Cardiac fibroblast (primary cell): ENCODE data around the gene PARD3B.

ENCODE experiments used
- DNase-seq, 2 donors: peaks; one replicate each; pipeline versions ENCODE4 v3.0.0 to v3.0.0-alpha.2; 2010; ENCODE audit warnings: low read depth in 2 of 2
- H3K4me3 ChIP-seq, 2 donors: replicated peaks in 1 of 2; 1 replicate in 1 of 2; 2 replicates in 1 of 2; pipeline ENCODE4 v1.5.1; 2011; ENCODE audit warnings: low read depth in 2 of 2, low read length in 2 of 2, mild to moderate bottlenecking in 2 of 2, moderate library complexity in 1 of 2
- TF ChIP-seq, protein P1 (sequence below): IDR thresholded peaks from one replicate; pipeline ENCODE4 v1.5.1; 2011; ENCODE audit warnings: low read depth, mild to moderate bottlenecking, low read length, inconsistent platforms

The PARD3B gene

DNA sequence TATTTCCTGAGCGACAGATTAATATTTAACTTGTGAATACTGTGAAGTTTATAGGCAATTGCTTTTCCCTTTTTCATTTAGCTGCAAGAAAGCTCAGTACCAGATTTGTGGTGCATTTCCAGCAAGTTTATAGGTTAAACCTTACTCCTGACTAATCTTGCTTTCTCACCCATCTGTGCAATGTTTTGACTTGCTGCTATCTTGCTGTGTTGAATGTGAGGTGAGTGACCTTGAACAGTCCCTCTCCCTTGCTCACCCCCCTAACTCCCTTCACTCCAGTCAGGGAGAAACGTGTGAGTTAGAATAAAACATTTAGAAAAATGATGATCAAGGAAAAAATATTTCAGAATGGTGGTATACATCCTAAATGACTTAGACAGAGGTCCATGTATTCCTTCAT is 39.8 kb upstream of the PARD3B start:
- H3K4me3 ChIP-seq: no peak overlapping the region
- TF ChIP-seq, protein P1, sequence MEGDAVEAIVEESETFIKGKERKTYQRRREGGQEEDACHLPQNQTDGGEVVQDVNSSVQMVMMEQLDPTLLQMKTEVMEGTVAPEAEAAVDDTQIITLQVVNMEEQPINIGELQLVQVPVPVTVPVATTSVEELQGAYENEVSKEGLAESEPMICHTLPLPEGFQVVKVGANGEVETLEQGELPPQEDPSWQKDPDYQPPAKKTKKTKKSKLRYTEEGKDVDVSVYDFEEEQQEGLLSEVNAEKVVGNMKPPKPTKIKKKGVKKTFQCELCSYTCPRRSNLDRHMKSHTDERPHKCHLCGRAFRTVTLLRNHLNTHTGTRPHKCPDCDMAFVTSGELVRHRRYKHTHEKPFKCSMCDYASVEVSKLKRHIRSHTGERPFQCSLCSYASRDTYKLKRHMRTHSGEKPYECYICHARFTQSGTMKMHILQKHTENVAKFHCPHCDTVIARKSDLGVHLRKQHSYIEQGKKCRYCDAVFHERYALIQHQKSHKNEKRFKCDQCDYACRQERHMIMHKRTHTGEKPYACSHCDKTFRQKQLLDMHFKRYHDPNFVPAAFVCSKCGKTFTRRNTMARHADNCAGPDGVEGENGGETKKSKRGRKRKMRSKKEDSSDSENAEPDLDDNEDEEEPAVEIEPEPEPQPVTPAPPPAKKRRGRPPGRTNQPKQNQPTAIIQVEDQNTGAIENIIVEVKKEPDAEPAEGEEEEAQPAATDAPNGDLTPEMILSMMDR: no peak
- no peak for DNase-seq

DNA sequence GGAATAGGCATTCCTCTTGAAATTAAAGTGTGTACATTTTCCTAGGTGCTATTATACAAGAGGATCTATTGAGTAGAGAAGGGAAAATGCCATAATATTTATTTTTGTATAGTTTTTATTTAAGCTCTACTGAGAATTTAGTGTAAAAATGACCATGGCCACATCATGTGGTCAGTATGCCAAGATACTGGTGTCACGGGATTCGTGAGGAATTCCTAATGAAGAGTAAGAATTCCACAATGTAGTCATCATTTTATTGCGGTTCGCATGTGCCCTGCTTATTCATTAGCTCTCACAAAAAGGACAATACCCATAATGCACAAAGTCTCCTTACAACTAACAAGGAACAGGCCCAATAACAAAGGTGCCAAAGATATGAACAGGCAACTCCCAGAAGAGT is 39.3 kb upstream of the PARD3B start:
- peak; percentile 41 to 76 for DNase-seq
- TF ChIP-seq, protein P1: no peak

DNA sequence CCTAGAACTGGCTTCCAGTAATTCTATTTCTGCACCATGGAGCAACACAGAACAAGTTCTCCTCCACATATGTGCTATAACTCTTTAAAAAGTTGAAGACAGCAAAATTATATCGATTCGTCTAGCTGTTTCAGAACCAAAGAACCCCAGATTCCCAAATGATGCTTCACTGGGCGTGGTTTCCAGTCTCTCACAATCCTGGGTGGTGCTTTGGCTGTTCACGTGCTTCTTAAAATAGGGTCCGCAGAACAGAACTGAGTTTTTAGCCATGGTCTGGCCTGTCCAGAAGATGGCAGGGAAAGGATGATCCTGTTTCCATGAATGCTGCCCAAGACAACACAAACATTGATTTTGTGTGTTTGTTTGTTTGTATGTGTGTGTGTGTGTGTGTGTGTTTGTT is 37.6 kb upstream of the PARD3B start:
- TF ChIP-seq, protein P1: no peak
- H3K4me3 ChIP-seq: no peak overlapping the region
- DNase-seq: no peak

More for the DNA sequence above, 39.3 kb upstream of the PARD3B start:
- no peak overlapping the region for H3K4me3 ChIP-seq

DNA sequence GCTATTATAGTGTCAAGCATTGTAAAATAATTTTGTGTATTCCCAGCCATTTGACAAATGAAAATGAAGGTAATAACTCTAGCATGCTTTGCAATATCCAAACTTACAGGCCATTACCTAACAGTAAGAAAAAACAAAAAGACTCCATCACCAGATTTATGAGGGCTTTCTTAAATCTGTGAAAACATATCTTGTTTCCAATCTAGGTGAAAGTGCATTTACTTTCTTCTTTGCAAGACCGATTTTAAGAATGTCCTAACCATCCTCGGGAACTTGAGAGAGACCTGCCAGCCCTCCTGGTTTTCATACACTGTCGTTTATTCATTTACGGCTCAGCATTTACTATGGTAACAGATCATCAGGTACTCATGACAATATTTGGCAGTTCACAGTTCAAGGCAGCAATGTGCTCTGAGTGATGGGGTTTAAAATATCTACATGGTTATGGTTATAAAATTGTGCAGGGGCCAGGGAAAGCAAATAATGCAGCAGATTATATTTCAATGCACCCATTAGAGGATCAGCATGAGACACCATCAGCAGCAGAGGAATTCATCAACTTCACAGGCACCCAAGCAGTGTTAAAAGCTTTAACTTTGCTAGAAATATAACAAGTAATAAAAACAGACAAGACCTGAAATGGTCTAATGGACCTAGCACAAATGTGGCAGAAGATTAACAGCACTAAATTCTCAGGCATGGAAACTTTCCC is 34.4 kb upstream of the PARD3B start:
- no peak overlapping the region for H3K4me3 ChIP-seq
- TF ChIP-seq, protein P1: no peak
- DNase-seq: no peak

DNA sequence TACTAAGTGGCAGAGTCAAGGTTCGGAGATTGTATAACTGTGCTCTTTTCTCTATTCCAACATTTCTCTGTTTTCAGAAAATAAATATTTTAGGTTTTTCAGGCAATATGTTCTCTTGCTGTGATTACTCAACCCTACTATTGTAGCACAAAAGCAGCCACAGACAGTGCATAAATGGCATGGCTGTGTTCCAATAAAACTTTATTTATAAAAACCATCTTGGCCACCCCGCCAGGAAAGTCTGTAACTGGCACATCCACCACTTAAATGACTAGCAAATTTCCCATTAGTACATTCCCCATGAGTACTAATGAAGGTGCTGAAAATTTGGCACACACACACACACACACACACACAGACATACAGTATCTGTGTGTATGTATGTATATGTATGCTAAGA is 30.8 kb upstream of the PARD3B start:
- TF ChIP-seq, protein P1: no peak
- no peak for DNase-seq
- no peak overlapping the region for H3K4me3 ChIP-seq

DNA sequence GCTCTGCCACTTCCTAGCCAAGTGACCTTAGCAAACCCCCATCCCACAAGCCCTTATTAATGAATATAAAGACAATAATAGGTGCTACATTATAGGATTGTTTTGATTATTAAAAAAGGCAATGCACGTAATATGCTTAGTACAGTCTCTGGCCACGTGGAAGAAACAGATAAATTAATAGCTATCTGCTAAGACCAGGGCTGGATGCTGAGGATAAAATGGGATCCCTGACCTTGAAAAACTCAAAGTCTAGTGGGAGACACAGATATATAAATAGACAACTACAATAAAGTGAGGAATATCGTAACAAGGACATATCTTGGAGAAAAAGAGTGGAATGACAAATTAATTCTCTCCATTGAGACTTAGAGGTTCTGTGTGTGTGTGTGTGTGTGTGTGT is 29.9 kb upstream of the PARD3B start:
- no peak for DNase-seq
- TF ChIP-seq, protein P1: no peak
- H3K4me3 ChIP-seq: no peak overlapping the region

DNA sequence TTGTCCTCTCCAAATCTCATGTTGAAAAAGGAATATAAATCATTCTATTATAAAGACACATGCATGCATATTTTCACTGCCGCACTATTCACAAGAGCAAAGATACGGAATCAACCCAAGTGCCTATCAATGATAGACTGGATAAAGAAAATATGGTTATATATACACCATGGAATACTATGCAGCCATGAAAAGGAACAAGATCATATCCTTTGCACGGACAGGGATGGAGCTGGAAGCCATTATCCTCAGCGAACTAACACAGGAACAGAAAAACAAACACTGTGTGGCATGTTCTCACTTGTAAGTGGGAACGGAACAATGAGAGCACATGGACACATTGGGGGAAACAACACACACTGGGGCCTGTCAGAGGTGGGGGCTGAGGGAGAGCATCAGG is 28.1 kb upstream of the PARD3B start:
- no peak overlapping the region for H3K4me3 ChIP-seq
- no peak for DNase-seq
- TF ChIP-seq, protein P1: no peak
